K562 (cell line): ENCODE data around the gene YPEL2.

Experiments
- DNMT1 ChIP-seq: fragments of 450-650 bp; IDR thresholded peaks from 2 replicates; pipeline ENCODE4 v1.6.1; 2016; ENCODE audit warnings: antibody characterized with exemption, mild to moderate bottlenecking
- ERF ChIP-seq: fragments of 450-650 bp; formaldehyde crosslinking; IDR thresholded peaks from 2 replicates; pipeline ENCODE4 v1.4.0; 2020; ENCODE audit warnings: mild to moderate bottlenecking, mixed read lengths
- RHOXF2B ChIP-seq: fragments of 250-450 bp; sonication (Bioruptor Pico); conservative IDR thresholded peaks from 2 replicates; pipeline ENCODE4 v1.5.1; 2021
- TF ChIP-seq, protein P1 (sequence below), 3 experiments: IDR thresholded peaks in 2 of 3; conservative IDR thresholded peaks in 1 of 3; 2 replicates each; pipeline ENCODE4 v1.5.1; 2011 to 2012; ENCODE audit warnings: low read length in 3 of 3, mild to moderate bottlenecking in 3 of 3, control low read depth in 2 of 3, improper control_type of control experiment in 1 of 3, inconsistent platforms in 1 of 3, low read depth in 1 of 3, mixed read lengths in 1 of 3, moderate library complexity in 1 of 3; ENCODE audit not compliant: insufficient read depth in 2 of 3
- TF ChIP-seq, protein P2 (sequence below): sonication (generic); formaldehyde crosslinking; IDR thresholded peaks from 2 replicates; pipeline ENCODE4 v1.8.1; 2022; ENCODE audit warnings: missing genetic modification reagents

- TF ChIP-seq, protein P1, sequence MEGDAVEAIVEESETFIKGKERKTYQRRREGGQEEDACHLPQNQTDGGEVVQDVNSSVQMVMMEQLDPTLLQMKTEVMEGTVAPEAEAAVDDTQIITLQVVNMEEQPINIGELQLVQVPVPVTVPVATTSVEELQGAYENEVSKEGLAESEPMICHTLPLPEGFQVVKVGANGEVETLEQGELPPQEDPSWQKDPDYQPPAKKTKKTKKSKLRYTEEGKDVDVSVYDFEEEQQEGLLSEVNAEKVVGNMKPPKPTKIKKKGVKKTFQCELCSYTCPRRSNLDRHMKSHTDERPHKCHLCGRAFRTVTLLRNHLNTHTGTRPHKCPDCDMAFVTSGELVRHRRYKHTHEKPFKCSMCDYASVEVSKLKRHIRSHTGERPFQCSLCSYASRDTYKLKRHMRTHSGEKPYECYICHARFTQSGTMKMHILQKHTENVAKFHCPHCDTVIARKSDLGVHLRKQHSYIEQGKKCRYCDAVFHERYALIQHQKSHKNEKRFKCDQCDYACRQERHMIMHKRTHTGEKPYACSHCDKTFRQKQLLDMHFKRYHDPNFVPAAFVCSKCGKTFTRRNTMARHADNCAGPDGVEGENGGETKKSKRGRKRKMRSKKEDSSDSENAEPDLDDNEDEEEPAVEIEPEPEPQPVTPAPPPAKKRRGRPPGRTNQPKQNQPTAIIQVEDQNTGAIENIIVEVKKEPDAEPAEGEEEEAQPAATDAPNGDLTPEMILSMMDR (IDR thresholded peaks at IDR 0.05 in 2 of 3, conservative IDR thresholded peaks at IDR 0.05 in 1 of 3; ENCODE audit: insufficient read depth in 2 of 3, low read depth in 1 of 3, low read length in 3 of 3): no peak
- TF ChIP-seq RHOXF2B (CRISPR knock-in tag) (no peak), DNMT1 (no peak), ERF (CRISPR knock-in tag) (no peak)
- TF ChIP-seq, protein P2, sequence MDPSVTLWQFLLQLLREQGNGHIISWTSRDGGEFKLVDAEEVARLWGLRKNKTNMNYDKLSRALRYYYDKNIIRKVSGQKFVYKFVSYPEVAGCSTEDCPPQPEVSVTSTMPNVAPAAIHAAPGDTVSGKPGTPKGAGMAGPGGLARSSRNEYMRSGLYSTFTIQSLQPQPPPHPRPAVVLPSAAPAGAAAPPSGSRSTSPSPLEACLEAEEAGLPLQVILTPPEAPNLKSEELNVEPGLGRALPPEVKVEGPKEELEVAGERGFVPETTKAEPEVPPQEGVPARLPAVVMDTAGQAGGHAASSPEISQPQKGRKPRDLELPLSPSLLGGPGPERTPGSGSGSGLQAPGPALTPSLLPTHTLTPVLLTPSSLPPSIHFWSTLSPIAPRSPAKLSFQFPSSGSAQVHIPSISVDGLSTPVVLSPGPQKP (CRISPR knock-in tag): no peak
Observed at GRCh38 chr17:59432657-59433056, 101.2 kb downstream of the YPEL2 start.
